ENCODE measurements around the gene ELMOD3. TPM values are rescaled to one million over a fixed set of nuclear protein-coding genes. Genes with fewer than 3 reads are reported as not detected.

ELMOD3 gene
- total RNA-seq, 2 donors from 2014 or later, result 31.6 to 32.1 TPM

GRCh38 chr2:85397925-85398331 lies 43.4 kb downstream of the ELMOD3 start:
- Histone ChIP-seq H3K9me3 (no peaks in the 10 kb centered on the region), H3K27me3 (replicated peaks; ENCODE audit: insufficient read depth) (no peaks in the 10 kb centered on the region), H3K27ac (peak overlapping the region; percentile 83 to 87), H3K36me3 (no peaks in the 10 kb centered on the region), H3K4me1 (replicated peaks) (peaks cover 21% of the 10 kb centered on the region), H3K4me3 (no peak overlapping the region)
- TF ChIP-seq POLR2AphosphoS5 (IDR thresholded peaks at IDR 0.05) (no peak), CTCF (IDR thresholded peaks at IDR 0.05) (no peak), POLR2A (IDR thresholded peaks at IDR 0.05) (no peak)
- intact Hi-C loops (cut with DNase I), result no loop called here
- DNase-seq (ENCODE audit: low spot score), result peak; percentile 50
- 43% methylated on average over 4 of the region's 4 CpGs for WGBS

- Histone ChIP-seq H3K27me3 (replicated peaks; ENCODE audit: insufficient read depth) (no peaks in the 10 kb centered on the region), H3K4me3 (no peak overlapping the region), H3K9me3 (no peaks in the 10 kb centered on the region), H3K36me3 (no peaks in the 10 kb centered on the region), H3K27ac (peak overlapping the region; percentile 83 to 87), H3K4me1 (replicated peaks) (peaks cover 21% of the 10 kb centered on the region)
- TF ChIP-seq POLR2A (IDR thresholded peaks at IDR 0.05) (no peak), CTCF (IDR thresholded peaks at IDR 0.05) (no peak)
- WGBS, result 68% methylated on average over 8 of the region's 8 CpGs
- no peak for DNase-seq (ENCODE audit: low spot score)
- intact Hi-C loops (cut with DNase I), result no loop called here
Measured at GRCh38 chr2:85398426-85399182, 44.0 kb downstream of the ELMOD3 start.

GRCh38 chr2:85399183-85399455 lies 44.5 kb downstream of the ELMOD3 start:
- no peaks in the 10 kb centered on the region for H3K27me3 ChIP-seq (replicated peaks; ENCODE audit: insufficient read depth)
- peaks cover 19% of the 10 kb centered on the region for H3K4me1 ChIP-seq (replicated peaks)
- TF ChIP-seq POLR2A (IDR thresholded peaks at IDR 0.05) (no peak), CTCF (IDR thresholded peaks at IDR 0.05) (no peak), POLR2AphosphoS5 (IDR thresholded peaks at IDR 0.05) (no peak)
- intact Hi-C loops (cut with DNase I), result no loop called here
- 91% methylated on average over 8 of the region's 8 CpGs for WGBS
- H3K27ac ChIP-seq, result peak overlapping the region in 1 of 2 donors; percentile 83
- no peak for DNase-seq (ENCODE audit: low spot score)
- H3K36me3 ChIP-seq, result no peaks in the 10 kb centered on the region
- H3K4me3 ChIP-seq, result no peak overlapping the region
- H3K9me3 ChIP-seq, result no peaks in the 10 kb centered on the region

- no peak overlapping the region for H3K4me3 ChIP-seq
- DNase-seq (ENCODE audit: low spot score), result no peak
Measured at GRCh38 chr2:85400023-85400422, 45.5 kb downstream of the ELMOD3 start.

More at GRCh38 chr2:85400023-85400422, 45.5 kb downstream of the ELMOD3 start:
- H3K27me3 ChIP-seq (replicated peaks; ENCODE audit: insufficient read depth), result no peaks in the 10 kb centered on the region
- TF ChIP-seq POLR2AphosphoS5 (IDR thresholded peaks at IDR 0.05) (no peak), POLR2A (IDR thresholded peaks at IDR 0.05) (no peak), CTCF (IDR thresholded peaks at IDR 0.05) (no peak)
- H3K4me1 ChIP-seq (replicated peaks), result peaks cover 10% of the 10 kb centered on the region
- H3K36me3 ChIP-seq, result no peaks in the 10 kb centered on the region
- intact Hi-C loops (cut with DNase I), result no loop called here
- 81% methylated on average over 8 of the region's 8 CpGs for WGBS
- no peak overlapping the region for H3K27ac ChIP-seq
- no peaks in the 10 kb centered on the region for H3K9me3 ChIP-seq
